Inferior parietal cortex (tissue), 1 donor: ENCODE data around the gene MCAM.

Source experiments
- DNase-seq: peaks from one replicate; pipeline ENCODE4 v3.0.0-alpha.2; 2016; ENCODE audit errors: extremely low spot score

The MCAM gene

DNA sequence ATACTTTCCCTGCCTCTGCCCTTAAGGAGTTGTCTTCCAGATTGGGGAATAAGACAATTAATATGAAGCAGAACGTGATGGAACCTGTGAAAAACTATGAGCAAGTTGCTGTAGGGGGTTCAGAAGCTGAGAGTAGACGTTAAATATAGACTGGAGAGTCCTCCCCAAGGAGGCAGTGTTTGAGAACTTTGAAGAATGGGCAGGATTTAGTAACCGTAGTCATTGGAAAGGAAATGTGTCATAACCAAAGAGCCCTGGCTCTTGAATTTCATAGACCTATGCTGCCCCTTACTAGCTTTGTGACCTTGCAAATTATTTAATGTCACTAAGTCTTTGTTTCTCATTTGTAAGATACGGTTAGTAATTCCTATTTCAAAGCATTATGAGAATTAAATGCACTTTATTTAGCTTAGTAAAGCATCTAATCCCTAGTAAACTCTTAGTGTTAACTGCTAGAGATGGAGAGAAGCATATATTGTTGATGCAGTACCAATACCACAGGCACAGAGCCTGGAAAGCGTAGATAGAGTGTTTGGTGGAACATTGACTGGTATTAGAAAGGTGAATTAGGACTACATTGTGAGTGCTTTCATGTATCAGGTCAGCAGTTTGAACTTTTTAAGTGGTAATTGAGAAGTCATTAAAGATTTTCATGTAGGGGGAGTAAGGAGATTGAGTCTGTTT lies 54.1 kb downstream of the MCAM start:
- DNase-seq = no peak

DNA sequence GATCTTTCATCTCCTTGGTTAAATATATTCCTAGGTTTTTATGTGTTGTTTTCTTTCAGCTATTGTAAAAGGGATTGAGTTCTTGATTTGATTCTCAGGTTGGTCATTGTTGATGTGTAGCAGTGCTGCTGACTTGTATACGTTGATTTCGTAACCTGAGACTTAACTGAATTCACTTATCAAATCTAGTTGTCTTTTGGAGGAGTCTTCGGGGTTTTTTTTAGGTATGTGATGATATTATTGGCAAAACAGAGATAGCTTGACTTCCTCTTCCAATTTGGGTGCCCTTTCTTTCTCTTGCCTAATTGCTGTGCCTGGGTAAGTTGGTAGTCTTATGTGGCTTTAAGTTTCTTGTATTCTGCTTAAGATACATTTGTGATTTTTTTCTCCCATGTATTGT lies 57.9 kb downstream of the MCAM start:
- DNase-seq = no peak
